HG03469 (cell line): ENCODE results near the gene MIA.
"Not testable (repeated sequence)": the region's sequence is repeated elsewhere in the genome, so short reads cannot be mapped to it uniquely, and the experiment has no call there.

ENCODE experiments used
- ATAC-seq: cut with Tn5 transposase; IDR thresholded peaks from one replicate; pipeline ENCODE4 v1.9.1; 2021; ENCODE audit warnings: mild to moderate bottlenecking, moderate library complexity, moderate number of reproducible peaks; ENCODE audit not compliant: unreplicated experiment

MIA gene

GRCh38 chr19:40815223-40815622 lies 39.9 kb downstream of the MIA start:
- no peak for ATAC-seq

DNA sequence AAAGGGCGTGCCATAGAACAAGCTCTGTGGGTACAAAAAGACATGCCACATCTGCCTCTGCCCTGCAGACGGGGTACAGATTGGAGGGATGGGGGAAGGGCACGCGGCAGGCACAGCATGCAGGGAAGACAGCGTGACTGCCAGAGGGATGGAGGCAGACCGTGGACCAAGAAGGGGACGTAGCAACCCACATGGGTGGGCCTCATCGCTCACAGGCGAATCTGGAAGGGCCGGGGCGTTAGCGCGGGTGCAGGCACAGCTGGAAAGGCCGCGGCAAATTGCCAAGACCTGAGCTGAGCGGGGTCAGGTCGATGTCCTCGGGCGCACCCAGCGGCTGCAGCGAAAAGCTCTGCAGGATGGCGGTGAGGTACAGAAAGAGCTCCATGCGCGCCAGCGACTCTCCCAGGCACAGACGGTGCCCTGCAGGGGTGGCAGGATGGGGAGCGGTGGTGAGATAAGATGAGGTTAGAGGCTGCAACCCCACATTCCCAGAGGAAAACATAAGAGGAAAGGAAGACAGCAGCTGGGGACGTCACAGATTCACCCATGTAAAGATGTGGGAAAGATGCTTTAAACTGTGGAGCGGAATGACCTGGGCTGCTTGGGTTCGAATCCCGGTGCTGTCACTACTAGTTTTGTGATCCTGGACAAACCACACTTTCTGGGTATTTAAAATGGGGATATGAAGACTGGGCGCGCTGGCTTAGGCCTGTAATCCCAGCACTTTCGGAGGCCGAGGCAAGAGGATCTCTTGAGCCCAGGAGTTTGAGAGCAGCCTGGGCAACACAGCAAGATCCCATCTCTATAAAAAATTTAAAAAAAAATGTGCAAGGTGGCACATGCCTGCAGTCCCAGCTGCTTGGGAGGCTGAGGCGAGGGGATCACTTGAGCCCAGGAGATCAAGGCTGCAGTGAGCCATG lies 43.4 kb downstream of the MIA start:
- not testable (repeated sequence) for ATAC-seq

DNA sequence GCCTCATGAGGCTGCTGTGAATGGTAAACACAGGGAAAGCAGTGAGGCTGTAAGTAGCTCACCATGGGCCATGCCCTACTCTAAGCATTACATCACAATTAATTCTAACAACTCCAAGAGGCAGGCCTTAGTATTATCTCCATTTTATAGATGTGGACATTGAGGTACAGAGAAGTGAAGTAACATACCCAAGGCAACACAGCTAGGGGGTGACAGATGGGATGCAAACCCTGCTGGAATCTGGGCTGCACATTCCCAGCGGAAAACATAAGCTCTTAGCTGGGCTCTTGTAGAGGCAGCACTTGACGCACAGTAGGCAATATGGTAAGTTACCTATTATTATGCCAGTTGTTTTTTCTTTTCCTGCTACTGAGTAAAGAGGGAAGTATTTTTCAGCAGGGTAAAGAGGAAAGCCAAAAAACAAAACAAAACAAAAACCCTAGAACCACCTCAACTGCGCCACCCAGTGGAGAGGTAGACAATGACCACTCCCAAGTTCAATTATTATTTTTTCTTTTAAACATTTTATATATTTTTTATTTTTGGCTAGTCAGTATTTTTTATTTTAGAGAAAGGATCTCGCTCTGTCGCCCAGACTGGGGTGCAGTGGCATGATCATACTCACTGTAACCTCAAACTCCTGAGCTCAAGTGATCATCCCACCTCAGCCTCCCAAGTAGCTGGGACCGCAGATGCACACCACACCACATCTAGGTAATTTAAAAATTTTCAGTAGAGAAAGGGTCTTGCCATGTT lies 44.3 kb downstream of the MIA start:
- ATAC-seq = not testable (repeated sequence)

GRCh38 chr19:40822161-40822560 lies 46.8 kb downstream of the MIA start:
- no peak for ATAC-seq

GRCh38 chr19:40822704-40823553 lies 47.6 kb downstream of the MIA start:
- not testable (repeated sequence) for ATAC-seq

DNA sequence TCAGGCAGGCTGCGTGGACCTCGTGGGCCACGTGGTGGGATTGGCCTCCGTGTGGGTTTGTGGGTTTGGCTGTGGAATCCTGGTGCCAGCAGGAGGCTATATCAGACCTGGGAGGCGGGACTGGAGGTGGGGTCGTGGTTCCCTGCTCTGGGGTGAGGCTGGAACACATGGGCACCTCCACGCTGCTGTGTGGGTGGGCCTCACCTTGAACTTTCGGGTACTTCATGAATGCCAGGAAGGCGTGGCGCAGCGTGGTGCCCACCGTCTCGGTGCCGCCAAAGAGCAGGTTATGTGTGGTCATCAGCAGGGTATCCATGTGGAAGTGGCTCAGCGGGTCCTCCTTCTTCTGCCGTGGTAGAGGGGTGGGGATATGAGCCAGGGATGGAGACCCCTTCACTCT lies 49.6 kb downstream of the MIA start:
- not testable (repeated sequence) for ATAC-seq

- not testable (repeated sequence) for ATAC-seq
Measured at GRCh38 chr19:40825460-40826095, 50.3 kb downstream of the MIA start.

GRCh38 chr19:40826312-40826698 lies 51.0 kb downstream of the MIA start:
- not testable (repeated sequence) for ATAC-seq

DNA sequence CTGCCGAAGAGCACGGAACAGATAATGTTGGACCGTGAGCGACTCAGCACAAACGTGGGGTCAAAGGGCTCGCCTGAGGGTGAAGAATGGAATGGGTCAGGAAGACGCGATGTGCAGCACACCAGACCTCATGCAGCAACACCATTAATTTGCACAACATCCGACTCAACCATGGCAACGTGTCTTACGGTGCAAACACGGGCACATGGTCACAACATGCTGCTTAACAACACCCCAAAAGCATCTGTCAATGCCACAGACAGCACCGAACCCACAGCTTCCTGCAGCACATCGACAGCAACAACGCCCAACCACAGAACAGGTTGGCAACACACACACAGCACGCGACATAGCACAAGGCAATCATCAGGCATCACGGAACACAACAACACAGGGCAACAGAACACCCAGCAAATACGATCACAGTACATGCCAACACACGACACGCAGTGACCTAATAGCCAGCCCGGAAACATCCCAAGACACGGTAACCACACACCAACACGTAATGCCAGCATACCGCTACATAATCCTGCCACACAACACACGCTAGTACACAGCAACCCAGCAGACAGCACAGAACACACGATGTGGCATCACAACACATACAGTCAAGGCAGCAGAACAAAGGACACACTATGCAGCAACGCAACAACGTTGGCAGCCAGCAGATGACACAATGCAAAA lies 51.5 kb downstream of the MIA start:
- ATAC-seq = not testable (repeated sequence)
